HG03565 (cell line): ENCODE results near the gene SH2D3C.

Source experiments
- ATAC-seq: cut with Tn5 transposase; IDR thresholded peaks from one replicate; pipeline ENCODE4 v1.9.1; 2021; ENCODE audit warnings: mild to moderate bottlenecking, moderate library complexity; ENCODE audit not compliant: unreplicated experiment

Gene SH2D3C

DNA sequence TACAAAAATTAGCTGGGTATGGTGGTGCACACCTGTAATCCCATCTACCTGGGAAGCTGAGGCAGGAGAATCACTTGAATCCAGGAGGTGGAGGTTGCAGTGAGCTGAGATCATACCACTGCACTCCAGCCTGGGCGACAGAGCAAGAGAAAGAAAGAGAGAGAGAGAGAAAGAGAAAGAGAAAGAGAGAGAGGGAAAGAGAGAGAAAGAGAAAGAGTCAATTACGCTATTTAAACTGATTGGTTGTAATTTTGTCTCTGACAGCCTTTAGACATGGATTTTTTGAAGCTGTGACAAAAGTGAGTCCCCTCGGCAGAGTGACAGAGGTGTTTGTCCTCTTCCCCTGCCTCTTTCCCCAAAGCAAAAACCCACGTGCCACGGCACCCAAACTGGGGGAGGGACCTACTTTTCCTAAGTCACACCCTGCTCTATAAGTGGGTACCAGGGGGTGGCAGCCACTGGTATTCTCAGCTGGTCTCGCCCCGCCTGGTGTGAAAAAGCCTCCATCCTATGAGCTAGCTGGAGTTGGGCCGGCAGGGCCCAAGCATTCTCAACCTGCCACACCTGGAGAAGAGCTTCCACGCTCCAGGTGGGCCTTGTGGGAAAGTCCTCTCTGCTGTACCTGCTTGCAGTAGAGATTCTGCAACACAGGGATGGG, 75.0 kb downstream of the SH2D3C start:
- no peak for ATAC-seq

DNA sequence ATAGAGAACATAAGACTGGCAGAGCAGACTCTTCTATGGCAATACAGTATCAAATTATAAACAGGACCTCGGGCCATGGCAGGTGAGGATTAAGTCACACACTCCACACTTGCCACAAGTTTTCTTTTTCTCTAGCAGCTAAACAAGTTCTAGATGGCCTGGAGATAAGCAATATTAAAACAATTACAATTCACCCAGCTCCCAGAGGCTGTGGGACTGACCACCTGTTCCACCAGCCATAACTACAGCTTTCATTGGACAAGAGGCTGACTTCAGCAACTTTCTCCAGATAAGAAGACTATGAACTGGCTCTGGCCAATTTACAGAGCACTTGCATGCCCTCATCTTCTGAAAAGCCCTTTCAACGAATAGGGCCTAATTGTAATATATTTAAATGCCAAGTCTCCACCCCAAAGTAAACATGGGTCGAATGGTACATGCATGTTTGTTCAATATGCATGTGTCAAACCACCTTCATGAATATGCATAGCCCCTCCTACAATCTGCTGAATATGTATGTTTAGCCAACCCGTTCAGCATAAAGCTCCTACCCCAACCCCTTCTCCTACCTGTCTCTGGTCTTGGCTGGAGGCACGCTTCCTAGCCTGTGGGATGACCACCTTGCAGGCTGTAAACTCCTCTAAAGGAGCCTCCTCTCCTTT, 77.7 kb downstream of the SH2D3C start:
- no peak for ATAC-seq

DNA sequence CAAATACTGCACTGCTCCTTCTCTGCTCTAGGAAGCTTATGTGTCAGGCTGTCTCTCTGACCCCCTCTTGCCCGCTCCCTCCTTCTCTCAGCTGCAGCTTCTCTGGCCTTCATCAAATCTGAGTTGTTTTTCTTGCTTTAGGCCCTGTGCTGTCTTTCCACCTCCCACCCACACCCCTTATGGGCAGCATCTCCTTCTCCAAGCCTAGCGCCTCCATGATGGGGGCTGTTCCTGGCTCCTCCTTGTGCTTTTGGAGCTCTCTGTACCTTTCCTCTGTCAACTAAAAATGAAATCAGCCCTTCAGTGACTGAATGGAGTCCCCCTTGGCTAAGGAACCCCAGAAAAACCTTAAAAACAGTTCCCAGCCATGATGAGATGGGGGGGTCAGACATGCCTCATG, 78.3 kb downstream of the SH2D3C start:
- ATAC-seq = no peak

DNA sequence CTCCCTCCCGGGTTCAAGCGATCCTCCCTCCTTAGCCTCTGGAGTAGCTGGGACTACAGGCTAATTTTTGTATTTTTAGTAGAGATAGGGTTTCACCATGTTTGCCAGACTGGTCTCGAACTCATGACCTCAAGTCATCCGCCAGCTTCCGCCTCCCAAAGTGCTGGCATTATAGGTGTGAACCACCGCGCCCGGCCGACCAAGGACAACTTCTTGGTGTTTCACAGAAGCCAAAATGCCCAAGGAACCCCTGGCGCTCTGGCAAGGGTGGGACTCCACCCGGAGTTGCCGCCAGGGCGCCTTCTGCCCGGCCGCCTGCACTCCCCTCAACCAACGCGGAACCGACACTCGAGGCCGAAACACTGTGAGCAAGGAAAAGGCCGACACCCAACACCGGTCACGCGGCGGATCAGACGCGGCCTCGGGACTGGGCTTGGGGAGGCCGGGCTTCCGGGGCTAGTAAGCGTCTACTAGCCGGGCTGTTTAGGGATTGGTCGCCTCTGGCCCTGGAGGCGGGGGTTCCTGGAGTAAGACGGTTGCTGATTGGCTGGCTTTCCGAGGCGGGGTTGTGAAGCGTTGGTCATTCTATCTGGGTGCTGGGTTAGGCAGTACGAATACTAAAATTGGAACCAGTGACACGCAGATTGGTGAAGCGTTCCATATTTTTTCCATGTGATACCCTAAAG, 79.3 kb downstream of the SH2D3C start:
- peak; percentile 68 for ATAC-seq

DNA sequence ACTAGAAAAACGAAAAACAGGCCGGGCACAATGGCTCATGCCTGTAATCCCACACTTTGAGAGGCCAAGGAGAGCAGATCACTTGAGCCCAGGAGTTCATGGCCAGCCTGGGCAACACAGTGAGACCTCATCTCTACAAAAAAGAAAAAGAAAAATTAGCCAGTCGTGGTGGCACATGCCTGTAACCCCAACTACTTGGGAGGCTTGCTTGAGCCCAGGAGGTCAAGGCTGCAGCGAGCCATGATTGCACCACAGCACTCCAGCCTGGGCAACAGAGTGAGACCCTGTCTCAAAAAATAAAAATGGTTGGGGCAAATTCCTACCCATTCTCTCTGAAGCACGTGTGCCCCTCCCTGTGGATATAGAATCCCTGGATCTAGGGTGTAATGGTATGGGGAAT, 80.1 kb downstream of the SH2D3C start:
- ATAC-seq = no peak

DNA sequence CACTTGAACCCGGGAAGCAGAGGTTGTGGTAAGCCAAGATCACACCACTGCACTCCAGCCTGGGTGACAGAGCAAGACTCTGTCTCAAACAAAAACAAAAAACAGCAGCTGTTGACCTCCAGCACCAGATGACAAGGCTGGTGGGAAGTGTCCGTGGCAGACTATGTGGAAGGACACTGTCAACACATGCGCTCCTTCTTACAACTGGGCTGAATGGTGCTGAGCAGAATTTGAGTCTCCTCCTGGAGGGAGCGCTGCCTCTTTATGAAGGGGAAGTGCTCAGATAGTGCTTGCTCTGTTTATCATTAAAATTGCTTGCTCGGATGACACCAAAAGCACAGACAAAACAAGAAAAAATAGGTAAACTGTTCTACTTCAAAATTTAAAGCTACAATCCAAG, 80.9 kb downstream of the SH2D3C start:
- ATAC-seq = no peak

DNA sequence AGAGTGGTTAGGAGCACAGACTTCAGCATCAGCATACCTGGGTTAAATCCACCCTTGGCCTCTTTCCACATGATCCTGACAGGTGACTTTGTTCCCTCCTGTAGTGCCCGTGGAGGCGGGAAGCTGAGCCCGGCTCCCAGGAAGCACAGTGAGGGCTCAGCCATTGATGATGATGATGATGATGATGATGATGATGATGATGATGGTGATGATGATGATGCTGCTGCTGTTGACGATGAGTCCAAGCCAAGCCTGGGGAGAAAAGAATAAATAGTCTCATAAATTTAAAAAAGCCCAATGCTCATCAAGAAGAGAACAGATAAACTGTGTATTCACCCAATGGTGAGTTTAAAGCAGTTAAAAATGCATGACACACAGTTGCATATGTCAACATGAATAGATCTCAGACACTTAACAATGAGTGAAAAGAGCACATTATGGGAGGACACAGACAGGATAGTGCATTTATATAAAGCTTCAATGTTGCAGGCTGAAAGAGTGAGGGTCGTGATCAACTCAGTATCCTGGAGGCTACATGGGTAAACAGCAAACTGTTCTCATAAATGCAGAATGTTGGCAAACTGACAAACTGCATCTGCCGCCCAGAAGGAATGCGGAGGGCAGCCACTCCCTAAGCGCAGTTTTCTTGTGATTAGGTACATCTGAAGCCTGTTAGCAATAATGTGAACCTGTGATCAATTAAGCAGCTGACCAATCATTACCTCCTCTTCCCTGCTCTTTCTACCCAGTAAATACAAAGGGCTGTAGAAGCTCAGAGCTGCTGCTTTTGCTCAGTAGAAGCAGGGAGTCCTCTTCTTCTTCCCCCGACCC, 83.4 kb downstream of the SH2D3C start:
- no peak for ATAC-seq

DNA sequence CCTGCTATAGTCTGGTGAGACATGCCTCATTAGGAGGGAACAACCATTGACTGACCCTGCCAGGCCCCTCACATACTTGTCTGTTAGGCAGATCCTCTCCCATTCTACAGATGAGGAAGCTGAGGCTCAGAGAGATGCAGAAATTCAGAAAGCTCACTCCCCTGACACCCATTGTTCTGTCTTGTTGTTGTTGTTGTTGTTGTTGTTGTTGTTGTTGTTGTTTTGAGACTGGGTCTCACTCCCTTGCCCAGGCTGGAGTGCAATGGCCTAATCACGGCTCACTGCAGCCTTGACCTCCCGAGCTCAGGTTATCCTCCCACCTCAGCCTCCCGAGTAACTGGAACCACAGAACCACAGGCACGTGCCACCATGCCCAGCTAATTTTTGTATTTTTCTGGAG, 84.8 kb downstream of the SH2D3C start:
- no peak for ATAC-seq

DNA sequence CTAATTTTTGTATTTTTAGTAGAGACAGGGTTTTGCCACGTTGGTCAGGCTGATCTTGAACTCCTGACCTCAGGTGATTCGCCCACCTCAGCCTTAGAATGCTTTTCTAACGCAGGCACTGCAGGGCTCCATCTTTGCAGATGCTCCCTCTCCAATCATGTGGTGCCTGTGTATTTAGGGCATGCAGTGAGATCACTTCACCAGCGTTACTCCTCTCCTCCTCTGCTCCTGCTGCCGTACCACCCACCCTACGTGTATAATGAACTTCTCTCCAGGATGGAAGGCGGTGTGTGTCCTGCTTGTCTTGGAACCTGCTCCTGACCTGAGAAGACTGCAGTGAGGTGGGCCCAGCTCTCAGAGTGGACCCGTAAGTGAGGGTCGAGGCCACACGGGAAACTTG, 85.3 kb downstream of the SH2D3C start:
- ATAC-seq = no peak

DNA sequence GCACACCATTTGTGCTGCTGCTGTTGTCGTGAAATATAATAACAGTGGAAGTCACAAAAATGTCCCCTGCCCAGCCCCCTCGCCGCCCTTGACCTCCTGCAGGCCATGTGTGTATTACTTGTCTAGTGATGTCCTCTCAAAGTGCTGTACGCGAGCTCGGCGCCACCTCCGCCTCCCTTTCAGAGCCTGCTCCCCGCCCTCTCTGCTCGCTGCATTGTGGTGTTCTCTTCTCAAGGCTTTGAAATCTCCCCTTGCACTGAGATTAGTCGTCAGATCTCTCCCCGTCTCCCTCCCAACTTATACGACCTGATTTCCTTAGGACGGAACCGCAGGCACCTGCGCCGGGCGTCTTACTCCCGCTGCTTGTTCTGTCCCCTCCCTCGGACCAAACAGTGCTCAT, 86.4 kb downstream of the SH2D3C start:
- no peak for ATAC-seq

DNA sequence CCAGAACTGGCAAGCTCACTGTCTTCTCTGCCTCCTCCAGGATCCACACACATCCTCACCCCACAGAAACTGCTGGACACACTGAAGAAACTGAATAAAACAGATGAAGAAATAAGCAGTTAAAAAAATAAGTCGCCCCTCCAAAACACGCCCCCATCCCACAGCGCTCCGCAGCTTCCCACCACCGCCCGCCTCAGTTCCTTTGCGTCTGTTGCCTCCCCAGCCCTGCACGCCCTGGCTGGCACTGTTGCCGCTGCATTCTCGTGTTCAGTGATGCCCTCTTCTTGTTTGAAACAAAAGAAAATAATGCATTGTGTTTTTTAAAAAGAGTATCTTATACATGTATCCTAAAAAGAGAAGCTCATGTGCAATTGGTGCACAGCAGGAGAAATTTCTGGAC, 87.7 kb downstream of the SH2D3C start:
- ATAC-seq = no peak

DNA sequence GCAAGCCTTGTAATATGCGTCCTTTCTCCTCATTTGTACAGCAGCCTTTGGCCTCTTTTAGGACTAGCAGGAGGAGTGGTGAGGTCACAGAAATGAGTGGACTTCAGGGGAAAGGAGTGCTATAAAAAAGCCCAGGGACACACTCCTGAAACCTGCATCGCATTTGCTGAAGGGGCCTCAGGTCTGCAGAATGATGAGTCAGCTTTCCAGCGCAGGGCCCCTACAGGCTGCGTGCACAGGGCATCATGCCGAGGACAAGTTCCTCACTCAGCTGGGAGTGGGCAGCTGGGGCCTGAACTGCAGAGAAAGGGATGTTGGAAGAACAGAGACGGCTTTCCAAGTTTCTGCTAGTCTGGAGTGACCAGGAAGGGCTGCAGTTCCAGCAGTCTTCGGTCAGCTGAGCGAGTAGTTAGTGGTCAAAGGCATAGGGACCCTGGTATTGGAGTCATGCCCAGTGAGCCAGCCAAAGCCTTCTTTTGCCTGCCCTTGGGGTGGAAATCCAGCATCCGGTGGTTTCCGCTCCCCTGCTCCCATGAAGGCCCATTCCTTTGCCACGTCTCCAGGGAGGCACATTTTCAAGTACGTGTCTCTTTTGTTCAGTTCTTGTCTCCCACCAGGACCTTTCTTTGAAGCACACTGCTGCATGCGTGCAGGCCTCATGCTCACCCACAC, 89.0 kb downstream of the SH2D3C start:
- ATAC-seq = no peak
